ENCODE results near the gene ELFN1.

ELFN1 gene

DNA sequence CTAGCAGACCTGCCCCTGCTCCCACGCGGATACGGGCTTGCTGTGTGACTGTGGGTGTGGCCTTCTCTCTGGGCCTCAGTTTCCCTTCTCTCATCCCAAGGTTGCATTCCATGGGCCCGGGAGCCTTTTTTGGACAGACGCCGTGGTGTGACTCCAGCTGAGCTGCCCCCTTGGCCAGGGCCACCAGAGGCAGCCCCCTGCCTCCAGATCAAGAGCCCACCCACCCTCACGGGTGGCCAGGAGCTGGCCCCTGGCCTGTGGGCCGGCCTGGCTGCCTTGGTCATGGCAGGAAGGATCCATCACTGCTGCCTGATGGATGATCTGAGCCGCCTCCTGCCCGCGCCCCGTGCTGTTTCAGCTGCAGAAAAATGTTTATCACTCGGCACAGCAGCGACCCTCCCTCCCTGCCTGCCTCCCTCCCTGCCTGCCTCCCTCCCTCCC is 27.8 kb upstream of the ELFN1 start:
- no peak for DNase-seq (ENCODE audit: low read depth)

DNA sequence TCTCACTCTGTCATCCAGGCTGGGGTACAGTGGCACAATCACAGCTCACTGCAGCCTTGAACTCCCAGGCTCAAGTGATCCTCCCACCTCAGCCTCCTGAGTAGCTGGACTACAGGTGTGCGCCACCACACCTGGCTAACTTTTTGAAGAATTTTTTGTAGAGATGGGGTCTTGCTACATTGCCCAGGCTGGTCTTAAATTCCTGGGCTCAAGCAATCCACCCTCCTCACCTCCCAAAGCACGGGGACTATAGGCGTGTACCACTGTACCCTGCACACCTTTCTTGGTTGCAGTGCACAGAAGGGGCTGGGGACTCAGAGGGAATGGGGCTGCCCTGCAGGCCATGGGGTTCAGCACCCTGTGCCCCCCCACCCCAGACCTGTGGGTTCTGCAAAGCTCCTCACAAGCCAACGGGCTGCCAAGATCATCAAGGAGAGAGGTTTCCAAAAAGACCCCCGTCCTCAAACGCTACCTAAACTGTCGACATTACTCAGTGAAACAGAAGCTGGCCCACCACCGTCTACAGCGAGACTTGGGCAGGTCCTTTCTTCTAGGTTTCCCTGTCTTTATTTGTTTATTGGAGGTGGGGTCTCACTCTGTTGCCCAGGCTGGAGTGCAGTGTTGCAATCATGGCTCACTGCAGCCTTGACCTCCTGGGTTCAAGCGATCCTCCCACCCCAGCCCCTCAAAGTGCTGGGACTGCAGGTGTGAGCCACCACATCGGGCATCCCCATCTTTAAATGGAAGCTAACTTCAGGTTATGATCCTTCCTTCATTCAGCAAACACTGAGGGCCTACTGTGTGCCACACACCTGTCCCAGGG is 26.6 kb upstream of the ELFN1 start:
- DNase-seq (ENCODE audit: low read depth), result no peak

DNA sequence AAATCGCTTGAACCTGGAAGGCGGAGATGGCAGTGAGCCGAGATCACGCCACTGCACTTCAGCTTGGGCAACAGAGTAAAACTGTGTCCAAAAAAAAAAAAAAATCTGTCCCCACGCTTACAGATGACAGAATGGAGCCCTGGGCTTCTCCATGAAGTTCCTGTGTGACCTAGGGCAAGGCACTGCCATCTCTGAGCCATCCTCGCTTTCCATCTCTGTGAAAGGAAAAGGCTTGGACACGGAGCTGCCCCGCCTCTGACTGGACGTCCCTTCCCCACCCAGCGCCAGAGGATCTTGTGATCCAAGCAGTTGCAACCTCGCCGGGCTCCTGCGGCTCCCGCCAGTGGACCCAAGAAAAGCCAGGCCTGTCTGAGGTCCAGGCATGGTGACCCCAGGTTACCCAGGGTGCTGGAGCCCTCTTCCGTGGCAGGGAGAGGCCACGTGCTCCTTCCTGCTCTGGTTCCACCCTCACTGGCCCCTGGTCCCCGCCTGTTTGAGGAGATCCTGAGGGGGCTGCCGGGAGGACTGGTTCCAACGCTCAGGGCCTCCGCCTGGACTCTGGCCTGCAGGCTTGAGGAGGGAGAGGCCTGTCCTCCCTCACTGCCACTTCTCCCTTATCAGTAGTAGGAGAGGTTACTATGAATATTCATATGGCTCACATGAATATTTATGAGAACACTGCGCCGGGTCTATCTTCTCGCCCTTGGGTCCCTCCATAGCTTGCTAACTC is 25.6 kb upstream of the ELFN1 start:
- no peak for DNase-seq (ENCODE audit: low read depth)

DNA sequence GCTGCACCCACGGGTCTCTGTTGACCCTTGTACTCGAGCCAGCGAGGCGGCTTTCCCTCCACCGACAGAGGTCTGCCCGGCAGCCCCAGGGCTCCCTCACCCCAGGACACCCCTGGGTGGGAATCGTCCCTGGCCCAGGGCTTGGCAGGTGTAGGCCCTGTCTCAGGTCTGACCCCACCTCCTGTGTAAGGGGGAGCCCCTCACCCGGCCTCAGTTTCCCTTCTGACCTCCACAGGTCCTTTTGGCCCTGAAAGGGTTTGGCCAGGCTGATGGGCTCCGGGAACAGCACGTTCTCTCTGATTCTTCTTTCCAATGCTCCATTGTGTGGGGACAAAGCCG is 25.0 kb upstream of the ELFN1 start:
- DNase-seq (ENCODE audit: low read depth), result no peak

DNA sequence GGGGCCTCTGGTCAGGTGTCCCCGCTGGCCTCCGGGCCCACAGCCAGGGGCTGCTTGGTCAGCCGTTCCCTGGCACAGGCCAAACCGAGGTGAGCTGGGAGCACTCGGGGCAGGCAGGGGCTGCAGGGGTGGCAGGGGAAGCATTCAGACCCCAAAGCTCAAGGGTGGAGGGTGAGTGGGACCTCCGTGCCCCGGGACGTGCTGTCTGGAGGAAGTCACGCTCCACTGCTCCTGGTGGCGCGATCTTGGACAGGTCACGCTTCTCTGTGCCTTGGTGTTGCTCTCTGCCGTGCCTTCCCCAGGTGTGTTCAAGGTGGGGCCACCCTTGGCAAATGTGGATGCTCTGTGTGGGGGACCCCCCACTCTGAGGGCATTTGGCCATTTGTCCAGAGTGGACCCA is 24.6 kb upstream of the ELFN1 start:
- no peak for DNase-seq (ENCODE audit: low read depth)

DNA sequence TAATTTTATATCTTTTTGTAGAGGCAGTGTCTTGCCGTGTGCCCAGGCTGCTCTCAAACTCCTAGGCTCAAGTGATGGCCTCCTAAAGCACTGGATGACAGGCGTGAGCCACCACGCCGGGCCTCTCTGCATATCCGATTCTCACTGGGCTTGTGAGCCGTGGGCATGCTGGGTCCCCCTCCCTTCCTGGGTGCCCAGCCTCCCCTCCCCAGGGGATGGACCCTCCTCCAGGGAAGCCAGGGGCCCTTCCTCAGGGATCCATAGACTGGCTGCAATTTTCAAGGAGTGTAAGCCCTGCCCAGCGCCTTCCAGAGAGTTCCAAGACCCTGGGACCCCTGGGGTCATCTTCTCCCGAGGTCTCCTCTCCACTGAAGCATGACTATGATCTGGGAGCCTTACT is 23.7 kb upstream of the ELFN1 start:
- DNase-seq (ENCODE audit: low read depth), result no peak

DNA sequence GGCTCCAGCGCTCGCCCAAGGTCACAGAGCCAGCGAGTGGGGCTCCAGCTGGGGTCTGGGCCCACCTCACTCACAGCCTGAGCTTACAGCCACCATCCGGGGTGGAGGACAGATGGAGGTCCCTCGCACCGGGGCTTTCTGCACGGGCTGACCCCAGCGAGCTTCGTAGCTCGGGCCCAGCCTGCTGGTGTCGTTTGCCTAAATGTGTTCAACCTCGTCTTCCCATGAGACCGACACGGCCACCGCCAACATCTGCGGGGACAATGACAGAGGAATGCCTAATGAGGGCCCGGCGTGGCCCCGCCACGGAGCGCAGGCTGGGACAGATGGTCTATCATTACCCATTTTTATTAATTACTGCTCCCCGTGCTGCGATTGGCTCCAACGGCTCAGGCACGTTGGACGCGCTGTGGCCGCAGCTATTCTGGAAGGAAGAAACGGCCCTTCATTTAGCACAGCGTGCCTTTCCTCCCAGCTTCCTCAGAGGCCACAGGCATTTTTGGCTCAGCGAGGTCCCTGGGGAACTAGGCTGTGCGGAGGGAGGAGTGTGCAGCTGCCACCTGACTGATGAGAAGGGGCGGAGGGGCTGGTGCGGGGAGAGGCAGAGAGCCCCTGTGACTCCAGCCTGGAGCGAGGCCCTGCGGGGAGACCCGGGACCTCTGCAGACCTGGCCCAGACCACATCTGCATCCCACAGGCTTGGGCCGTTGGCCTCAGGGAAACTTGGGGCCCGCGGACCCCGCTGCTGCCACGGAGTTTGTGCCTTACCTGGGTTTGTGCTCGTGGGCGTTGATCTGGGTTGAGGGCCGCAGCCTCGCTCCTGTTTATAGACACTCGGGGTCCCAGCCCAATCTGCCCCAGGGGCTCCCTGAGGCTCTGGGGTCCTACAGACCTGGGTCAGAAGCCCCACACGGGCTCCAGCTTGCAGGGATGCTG is 22.9 kb upstream of the ELFN1 start:
- no peak for DNase-seq (ENCODE audit: low read depth)

DNA sequence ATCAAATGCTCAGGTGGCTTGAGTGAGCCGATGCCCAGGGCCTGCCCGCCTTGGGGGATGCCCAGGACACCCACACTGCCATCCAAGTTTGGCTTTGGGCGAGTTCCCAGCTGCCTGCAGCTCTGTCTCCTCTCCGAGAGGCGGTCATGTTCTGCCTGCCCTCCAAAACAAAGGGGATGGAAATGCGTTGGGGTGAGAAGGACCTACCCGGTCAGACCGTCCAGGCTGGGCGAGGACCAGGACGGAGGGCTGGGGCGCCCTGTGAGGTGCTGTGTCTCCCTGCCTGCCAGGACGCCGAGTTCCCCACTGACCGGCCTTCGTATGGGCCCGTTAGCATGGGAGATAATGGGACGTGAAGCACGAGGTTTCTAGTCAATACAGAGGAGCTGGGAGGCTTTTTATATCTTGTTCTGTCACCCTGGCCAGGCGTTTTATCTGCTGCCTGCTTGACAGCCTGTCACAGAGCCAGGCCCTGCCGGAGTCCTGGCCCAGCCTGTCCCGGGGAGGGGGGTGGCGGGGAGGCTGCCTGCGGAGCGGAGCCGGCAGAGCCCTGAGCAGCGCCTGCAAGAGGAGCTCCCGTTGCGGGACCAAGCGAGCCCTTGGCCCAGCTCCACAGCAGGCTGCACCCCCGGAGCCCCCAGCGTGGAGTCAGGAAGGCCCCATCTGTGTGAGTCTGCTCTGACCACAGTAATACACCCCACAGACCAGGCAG is 22.0 kb upstream of the ELFN1 start:
- no peak for DNase-seq (ENCODE audit: low read depth)

DNA sequence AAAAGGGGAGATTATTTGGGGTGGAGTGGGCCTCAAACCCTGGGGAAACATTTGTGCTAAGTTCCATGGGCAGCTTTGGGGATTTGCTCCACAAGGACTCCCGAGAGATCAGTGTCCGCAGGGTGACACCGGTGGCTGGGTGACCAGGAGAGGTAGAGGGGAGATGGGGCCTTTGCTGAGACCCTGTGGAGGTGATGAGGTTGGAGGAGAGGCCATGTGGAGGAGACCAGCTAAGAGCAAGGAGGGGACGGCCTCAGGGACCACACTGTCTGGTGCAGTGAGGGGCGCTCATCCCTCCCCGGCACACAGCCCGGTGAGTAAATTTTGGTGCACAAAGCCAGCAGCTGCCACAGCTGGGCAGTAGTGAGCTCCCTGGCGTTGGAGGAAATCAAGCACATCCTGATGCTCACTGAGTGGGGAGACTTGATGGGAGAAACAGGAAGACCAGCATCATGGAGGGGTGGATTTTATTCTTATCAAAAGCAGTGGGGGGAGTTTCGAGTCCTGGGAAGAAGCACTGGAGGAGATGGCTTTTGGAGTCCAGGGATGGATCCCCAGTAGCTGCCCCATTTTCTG is 20.2 kb upstream of the ELFN1 start:
- DNase-seq (ENCODE audit: low read depth), result no peak

DNA sequence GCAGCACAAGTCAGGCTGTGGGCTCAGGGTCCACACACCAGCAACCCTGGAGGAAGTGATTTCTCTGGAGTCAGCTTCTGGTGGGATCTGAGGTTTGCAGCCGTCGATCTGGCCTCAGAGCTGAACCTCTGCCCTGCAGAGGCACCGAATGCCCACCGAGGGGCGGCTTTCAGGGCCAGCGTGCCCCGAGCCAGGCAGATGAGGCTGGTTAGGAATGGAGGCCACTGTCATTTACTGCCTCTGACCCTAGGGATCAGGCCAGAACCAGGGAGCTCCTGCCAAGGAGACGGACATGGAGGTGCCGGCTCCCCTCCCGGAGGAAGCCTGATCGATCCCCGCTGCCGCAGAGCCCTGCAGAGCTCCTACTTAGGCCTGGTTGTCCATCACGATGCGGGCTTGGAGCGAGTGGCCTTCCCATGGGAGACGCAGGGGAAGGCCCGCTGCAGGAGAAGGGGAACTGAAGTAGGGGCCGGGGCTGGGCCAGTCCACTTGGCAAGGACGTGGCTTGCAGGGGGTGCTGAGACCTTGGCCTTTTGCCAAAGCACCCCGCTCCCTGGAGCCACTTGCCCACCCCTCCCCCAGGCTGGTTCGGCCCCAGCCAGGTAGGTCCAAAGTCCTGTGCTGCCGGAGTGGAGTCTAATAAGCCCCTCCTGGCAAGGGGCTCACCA is 19.6 kb upstream of the ELFN1 start:
- no peak for DNase-seq (ENCODE audit: low read depth)

DNA sequence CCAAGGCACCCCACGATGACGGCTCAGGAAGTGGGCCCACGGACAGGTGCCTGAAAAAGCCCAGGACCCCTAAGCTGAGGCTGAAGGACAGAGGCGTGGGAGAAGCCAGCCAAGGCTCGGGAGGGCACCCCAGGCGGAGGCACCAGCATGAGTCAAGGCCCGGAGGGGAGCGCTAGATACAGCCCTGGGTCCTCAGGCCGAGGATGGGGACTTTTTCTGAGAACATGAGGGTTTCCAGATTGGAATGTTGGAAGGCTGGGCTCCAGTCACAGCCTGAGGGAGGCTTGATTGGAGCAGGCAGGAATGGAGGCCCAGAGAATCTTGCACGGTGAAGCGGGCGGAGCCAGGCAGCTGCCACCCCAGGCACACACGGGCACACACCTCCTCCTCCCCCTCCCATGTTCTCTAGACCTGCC is 19.0 kb upstream of the ELFN1 start:
- no peak for DNase-seq (ENCODE audit: low read depth)

DNA sequence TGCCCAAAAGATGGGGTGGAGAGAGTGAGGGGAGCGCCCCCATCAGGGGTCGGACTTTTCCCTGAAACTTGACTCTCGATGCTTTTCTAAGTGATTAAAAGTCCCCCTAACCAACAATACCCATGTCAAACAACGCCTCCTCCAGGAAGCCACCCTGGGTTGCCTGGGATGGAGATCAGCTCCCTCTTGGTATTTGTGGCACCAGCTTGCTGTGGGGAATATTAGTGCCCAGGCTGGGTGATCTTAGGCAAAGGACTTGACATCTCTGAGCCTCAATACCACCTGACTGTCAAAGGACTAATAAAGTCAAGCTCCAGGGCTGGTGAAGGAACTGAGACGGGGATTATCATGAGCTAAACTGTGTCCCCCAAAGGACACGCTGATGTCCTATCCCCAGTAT is 18.2 kb upstream of the ELFN1 start:
- DNase-seq (ENCODE audit: low read depth), result no peak

DNA sequence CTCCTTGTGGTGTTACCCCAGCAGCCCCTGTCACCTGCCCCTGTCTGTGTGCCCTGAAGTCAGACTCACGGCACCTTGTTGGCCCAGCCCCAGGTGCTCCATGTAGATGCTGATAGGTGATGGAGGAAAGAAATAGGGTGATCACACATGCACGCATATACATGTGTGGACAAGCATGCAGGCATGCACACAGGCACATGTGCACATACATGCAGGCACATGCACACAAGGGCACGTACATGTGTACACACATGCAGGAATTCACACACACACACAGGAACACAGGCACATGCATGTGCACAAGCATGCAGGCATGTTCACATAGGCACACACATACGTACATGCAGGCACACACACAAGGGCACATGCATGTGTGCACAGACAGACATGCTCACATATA is 16.6 kb upstream of the ELFN1 start:
- no peak for DNase-seq (ENCODE audit: low read depth)

DNA sequence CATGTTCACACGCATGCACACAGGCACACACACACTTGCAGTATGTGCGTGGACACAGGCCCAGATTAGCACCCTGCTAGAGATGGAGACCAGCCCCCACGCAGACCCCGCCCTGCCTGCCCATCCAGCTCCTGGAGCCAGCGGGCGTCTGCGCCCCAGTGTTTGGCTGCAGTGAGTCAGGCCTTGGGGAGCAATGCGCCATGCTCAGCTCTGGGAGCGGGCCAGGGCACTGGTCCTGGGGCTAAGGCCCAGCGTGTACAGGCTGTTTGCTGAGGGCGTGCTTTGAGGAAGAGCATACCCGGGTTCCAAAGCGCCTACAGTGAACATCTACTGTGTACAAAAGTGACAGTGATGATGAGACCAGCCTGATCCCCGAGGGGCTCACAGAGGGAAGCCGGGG is 16.0 kb upstream of the ELFN1 start:
- DNase-seq (ENCODE audit: low read depth), result no peak

DNA sequence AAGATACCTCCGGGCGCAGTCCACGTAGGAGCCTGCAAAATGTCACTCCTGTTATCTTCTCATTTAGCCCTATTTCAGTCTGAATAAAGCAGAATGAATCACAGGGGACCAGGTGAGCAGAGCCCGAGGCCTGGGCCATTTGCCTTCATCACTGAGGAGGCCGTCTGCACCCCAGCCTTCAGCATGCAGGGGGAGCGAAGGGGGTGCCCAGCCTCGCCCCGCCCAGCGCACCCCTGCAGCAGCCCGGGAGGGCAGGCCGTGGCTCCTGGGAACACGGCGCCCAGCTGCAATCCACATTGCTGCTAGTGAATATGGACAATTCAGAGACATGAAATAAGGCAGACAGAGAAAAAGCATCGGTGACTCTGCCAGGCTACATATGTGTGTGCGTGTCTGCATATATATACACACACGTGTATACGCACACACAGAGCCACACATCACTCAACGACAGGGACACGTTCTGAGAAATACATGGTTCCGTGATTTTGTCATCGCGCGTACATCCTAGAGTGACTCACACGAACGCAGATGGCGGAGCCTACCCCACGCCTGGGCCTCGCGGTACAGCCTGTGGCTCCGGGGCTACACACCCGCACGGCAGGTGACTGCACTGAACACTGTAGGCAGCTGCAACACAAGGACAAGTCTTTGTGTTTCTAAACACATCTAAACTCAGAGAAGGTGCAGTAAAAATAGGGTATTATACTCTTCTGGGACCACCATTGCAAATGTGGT is 15.2 kb upstream of the ELFN1 start:
- no peak for DNase-seq (ENCODE audit: low read depth)

DNA sequence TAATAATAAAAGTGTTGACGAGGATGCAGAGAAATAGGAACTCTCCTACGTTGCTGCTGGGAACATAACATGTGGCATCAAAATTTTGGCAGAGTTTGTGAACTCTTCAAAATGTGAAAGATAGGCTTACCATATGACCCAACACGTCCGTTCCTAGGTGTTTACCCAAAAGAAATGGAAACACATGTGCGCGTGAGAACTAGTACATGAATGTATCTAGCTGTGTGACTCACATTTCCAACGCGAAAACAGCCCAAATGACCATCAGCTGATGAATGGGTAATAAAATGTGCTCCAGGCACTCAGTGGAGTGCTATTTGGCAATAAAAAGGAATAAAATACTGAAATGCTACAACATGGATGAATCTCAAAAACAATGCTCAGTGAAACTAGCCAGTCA is 10.4 kb upstream of the ELFN1 start:
- no peak for DNase-seq (ENCODE audit: low read depth)

DNA sequence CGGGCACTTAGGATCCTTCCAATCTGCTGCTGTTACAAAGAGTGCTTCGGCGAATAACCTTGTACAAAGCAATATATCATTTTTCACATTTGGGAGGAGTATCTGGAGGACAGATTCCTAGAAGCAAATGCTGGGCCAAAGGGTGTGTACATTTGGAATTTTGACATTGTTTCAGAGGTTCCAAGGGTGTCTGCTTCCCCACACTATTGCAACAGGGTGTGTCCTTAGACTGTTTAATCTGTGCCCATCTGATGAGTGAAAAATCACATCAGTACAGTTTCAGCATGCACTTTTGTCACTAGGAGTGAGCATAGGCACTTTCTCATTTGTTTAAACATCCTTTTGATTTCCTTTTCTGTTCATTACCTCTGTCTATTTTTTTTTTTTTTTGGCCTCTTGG is 8.6 kb upstream of the ELFN1 start:
- DNase-seq (ENCODE audit: low read depth), result no peak

DNA sequence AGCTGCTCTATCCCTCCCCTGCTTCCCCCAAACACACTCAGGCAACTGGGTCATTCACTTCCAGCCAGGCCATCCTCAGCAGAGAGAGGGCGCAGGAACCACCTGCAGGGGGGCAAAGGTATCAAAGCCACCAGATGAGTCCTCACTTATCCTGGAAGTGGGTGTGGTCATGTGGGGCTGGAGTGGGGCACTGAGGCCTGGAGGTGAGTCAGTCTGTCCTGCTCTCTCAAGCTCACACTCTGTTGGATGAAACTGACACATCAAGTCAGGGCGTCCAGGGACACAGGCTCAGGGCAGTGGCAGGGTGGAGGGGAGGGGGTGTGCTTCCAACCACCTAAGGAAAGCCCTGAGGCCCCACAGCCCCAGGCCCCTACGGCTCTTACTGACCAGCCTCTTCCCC is 8.0 kb upstream of the ELFN1 start:
- no peak for DNase-seq (ENCODE audit: low read depth)

DNA sequence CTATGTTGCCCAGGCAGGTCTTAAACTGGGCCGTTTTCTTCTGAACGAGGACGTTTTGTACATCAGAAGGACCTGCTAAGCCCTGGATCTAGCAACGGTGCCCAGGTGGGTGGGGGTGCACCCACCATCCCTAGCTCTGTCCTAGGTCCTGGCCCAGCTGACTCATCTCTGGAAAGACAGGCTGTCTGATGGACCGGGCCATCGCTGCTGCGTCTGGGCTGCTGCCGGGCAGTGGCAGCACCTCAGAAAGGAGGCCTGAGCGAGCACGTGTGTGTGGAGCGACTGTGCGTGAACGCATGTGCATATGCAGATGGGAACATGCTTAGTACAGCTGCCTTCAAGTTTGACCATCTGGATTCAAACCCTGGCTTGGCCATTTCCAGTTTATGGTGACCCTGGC is 7.3 kb upstream of the ELFN1 start:
- no peak for DNase-seq (ENCODE audit: low read depth)

DNA sequence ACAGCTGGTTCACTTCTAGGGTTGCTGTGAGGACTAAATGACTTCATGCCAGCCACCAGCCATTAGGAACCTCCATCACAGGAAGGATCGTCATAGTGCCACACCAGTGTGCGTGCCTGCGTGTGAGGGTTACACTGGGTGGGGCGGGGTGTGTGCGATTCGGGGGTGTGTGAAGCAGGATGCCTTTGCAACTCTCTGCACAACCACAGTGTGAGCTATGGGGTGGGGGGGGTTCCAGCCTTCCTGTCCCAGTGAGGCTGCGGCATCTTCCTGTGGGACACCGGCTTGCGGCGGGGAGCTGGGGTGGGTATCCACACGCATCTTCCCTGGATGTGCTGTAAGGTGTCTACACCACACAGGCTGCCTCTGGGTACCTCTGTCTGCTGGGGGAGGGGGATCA is 6.9 kb upstream of the ELFN1 start:
- DNase-seq (ENCODE audit: low read depth), result no peak

All from T-helper 22 cell (primary cell).